Astrocyte (in vitro differentiated cells and primary cell): ENCODE measurements around the gene UGT1A3.

ENCODE experiments used
- CTCF ChIP-seq: IDR thresholded peaks from 2 replicates; pipeline ENCODE4 v1.5.1; 2011; ENCODE audit warnings: low read depth, mild to moderate bottlenecking, inconsistent platforms, low read length, moderate library complexity; ENCODE audit not compliant: insufficient read depth
- EZH2 ChIP-seq: IDR thresholded peaks from 2 replicates; pipeline ENCODE4 v1.6.1; 2012; ENCODE audit warnings: mild to moderate bottlenecking, low read length, inconsistent platforms; ENCODE audit not compliant: insufficient read depth

- TF ChIP-seq CTCF: no peak
- no peak for TF ChIP-seq EZH2
Observed at GRCh38 chr2:233803292-233803911, 74.6 kb downstream of the UGT1A3 start.
